Measurements from ENCODE around the gene CTAG1A.
"Not testable (repeated sequence)": the region's sequence is repeated elsewhere in the genome, so short reads cannot be mapped to it uniquely, and the experiment has no call there.

Gene CTAG1A

DNA sequence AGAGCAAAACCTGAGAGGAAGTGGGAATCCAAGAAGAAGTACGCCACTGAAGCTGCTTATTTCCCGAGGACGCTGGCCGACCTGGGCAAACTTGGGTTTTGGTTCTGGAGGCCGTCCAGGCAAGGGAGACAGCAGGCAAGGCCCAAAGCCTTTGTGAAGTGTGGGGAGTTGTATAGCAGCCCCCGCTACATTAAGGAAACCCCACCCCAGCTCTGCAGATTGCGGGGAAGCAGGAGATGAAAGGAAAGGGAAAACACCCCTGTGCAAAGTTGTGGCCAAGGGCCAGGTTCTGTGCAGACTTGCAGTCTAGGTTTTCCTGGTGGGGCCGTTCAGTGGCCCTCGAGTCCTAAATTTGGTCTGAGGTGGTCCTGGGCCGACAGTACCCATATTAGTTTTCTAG, 11.9 kb upstream of the CTAG1A start:
- H3K27ac ChIP-seq; H3K4me3 ChIP-seq; DNase-seq (ENCODE audit: low read depth, low spot score): not testable (repeated sequence)

DNA sequence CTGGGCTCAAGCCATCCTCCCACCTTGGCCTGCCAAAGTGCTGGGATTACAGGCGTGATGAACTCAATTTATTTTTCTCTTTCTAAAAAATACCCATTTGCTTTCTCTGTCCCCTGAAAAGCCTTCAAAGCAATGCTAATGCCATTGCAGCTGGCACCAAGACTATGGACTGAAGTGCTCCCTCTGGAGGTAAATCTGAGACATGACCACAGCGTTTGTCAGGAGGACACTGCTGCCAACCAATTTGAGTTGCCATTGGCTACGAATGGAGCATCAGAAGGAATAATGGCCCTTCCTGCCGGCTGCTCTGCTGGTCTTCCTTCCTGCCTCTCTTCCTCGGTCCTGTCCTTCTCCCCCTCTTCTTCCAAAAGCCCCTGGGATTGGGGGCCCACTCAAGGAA, 9.9 kb upstream of the CTAG1A start:
- H3K4me3 ChIP-seq; H3K9ac ChIP-seq (ENCODE audit: insufficient read length); H3K9me3 ChIP-seq (ENCODE audit: low read depth, low read length); DNase-seq (ENCODE audit: low read depth, low spot score); H3K27ac ChIP-seq; H3K36me3 ChIP-seq (ENCODE audit: insufficient read depth, low read length): not testable (repeated sequence)

More for the DNA sequence above, 11.9 kb upstream of the CTAG1A start:
- H3K36me3 ChIP-seq (ENCODE audit: insufficient read depth, low read length); H3K9me3 ChIP-seq (ENCODE audit: low read depth, low read length); H3K9ac ChIP-seq (ENCODE audit: insufficient read length): not testable (repeated sequence)

DNA sequence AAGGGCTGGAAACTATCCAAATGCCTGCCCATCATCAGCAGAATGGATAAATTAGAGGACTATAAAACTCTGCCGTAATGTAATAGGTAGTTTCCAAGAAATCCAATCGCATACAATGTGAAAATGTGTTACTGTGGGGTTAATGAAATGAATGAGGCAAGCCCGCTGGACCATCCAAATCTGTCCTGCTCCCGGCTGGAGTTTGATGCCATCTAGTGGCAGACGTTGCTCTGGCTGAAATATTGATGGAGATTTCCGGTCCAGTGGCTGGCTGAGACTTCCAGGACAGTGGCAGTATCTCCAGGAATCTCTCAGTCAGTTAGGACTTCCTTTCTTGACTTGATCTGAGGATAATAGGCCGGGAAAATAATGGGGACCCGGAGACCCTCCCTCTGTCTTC, 1.9 kb upstream of the CTAG1A start:
- not testable (repeated sequence) for H3K36me3 ChIP-seq (ENCODE audit: insufficient read depth, low read length); H3K9me3 ChIP-seq (ENCODE audit: low read depth, low read length); H3K27ac ChIP-seq; DNase-seq (ENCODE audit: low read depth, low spot score); H3K4me3 ChIP-seq; H3K9ac ChIP-seq (ENCODE audit: insufficient read length)

DNA sequence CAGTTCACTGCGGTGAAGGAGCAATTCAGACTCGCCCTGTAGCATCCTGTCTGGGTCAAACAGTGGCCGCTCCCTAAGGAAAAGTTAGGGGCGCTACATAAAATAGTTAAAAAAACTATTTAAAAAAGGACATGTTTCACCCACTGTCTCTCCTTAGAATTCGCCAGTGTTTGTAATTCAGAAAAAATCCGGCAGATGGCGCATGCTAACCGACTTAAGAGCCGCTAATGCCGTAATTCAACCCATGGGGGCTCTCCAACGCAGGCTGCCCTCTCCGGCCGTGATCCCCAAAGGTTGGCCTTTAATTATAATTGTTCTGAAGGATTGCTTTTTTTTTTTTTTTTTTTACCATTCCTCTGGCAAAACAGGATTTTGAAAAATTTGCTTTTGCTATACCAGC, 5.5 kb downstream of the CTAG1A start:
- H3K27ac ChIP-seq; H3K36me3 ChIP-seq (ENCODE audit: insufficient read depth, low read length); H3K4me3 ChIP-seq; DNase-seq (ENCODE audit: low read depth, low spot score); H3K9ac ChIP-seq (ENCODE audit: insufficient read length); H3K9me3 ChIP-seq (ENCODE audit: low read depth, low read length): not testable (repeated sequence)

DNA sequence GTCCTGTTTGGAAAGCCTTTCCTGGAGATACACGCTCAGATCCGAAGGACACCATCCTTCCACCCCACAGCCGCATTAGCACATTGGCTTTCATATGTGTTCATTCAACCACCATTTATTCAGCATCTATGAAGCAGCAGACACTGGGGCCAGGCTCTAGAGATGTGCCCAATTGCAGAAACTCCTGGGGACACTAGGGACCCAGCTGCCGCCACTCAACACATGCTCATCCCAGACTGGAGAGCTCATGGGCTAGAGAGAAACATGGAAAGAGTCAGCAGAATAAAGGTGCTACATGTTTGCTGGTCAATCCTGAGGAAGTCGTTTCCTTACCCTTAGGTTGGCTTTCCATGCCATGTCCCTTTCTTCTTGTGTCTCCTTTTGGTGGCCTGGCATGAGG, 7.6 kb downstream of the CTAG1A start:
- no peak overlapping the region for H3K9ac ChIP-seq (ENCODE audit: insufficient read length)
- DNase-seq (ENCODE audit: low read depth, low spot score), result no peak
- no peak overlapping the region for H3K27ac ChIP-seq
- TF ChIP-seq FOXP2 (optimal IDR thresholded peaks at IDR 0.05; ENCODE audit: control extremely low read depth, extremely low read length, insufficient read depth), result no peak
- no peak for TF ChIP-seq POLR2AphosphoS5 (IDR thresholded peaks at IDR 0.05; ENCODE audit: borderline replicate concordance, low read depth, low read length)
- TF ChIP-seq EZH2 (IDR thresholded peaks at IDR 0.05), result no peak
- no peaks in the 10 kb centered on the region for H3K9me3 ChIP-seq (ENCODE audit: low read depth, low read length)
- H3K4me3 ChIP-seq, result no peak overlapping the region
- H3K36me3 ChIP-seq (ENCODE audit: insufficient read depth, low read length), result no peaks in the 10 kb centered on the region

DNA sequence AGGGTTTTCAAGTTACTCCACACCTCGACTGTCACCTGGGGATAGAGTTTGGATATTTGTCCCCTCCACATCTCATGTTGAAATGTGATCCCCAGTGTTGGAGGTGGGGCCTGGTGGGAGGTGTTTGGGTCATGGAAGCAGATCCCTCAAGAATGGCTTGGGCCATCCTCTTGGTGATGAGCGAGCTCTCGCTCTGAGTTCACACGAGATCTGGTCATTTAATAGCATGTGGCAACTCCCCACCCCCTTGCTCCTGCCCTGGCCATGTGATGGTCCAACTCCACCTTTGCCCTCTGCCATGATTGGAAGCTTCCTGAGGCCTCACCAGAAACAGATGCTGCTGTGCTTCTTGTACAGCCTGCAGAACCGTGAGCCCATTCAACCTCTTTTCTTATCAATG, 8.3 kb downstream of the CTAG1A start:
- no peak for DNase-seq (ENCODE audit: low read depth, low spot score)
- TF ChIP-seq EZH2 (IDR thresholded peaks at IDR 0.05) (no peak), POLR2AphosphoS5 (IDR thresholded peaks at IDR 0.05; ENCODE audit: borderline replicate concordance, low read depth, low read length) (no peak), FOXP2 (optimal IDR thresholded peaks at IDR 0.05; ENCODE audit: control extremely low read depth, extremely low read length, insufficient read depth) (no peak)
- Histone ChIP-seq H3K27ac (no peak overlapping the region), H3K9ac (ENCODE audit: insufficient read length) (no peak overlapping the region), H3K9me3 (ENCODE audit: low read depth, low read length) (no peaks in the 10 kb centered on the region), H3K36me3 (ENCODE audit: insufficient read depth, low read length) (no peaks in the 10 kb centered on the region), H3K4me3 (no peak overlapping the region)

DNA sequence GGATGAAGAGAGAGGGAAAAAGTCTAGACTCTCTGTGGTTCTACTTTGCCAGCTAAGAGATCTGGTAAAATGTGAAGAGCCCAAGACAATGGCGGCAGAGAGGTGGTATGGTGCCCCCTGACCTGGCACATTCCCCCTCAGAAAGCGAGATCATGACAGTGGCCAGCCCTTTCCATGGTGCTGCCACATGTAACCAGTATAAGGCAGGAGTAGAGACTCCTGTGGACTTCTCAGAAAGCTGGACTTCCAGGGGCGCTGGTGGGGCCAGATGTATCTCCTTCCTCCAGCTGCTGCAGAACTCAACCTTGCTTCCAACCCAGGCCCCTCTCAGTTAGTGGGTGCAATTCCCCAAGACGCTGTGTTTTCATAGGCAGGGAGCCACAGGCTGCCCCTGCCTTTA, 9.6 kb downstream of the CTAG1A start:
- Histone ChIP-seq H3K4me3 (no peak overlapping the region), H3K9me3 (ENCODE audit: low read depth, low read length) (no peaks in the 10 kb centered on the region), H3K9ac (ENCODE audit: insufficient read length) (no peak overlapping the region), H3K27ac (no peak overlapping the region), H3K36me3 (ENCODE audit: insufficient read depth, low read length) (no peaks in the 10 kb centered on the region)
- no peak for DNase-seq (ENCODE audit: low read depth, low spot score)
- TF ChIP-seq POLR2AphosphoS5 (IDR thresholded peaks at IDR 0.05; ENCODE audit: borderline replicate concordance, low read depth, low read length), result no peak
- no peak for TF ChIP-seq EZH2 (IDR thresholded peaks at IDR 0.05)
- TF ChIP-seq FOXP2 (optimal IDR thresholded peaks at IDR 0.05; ENCODE audit: control extremely low read depth, extremely low read length, insufficient read depth), result no peak

DNA sequence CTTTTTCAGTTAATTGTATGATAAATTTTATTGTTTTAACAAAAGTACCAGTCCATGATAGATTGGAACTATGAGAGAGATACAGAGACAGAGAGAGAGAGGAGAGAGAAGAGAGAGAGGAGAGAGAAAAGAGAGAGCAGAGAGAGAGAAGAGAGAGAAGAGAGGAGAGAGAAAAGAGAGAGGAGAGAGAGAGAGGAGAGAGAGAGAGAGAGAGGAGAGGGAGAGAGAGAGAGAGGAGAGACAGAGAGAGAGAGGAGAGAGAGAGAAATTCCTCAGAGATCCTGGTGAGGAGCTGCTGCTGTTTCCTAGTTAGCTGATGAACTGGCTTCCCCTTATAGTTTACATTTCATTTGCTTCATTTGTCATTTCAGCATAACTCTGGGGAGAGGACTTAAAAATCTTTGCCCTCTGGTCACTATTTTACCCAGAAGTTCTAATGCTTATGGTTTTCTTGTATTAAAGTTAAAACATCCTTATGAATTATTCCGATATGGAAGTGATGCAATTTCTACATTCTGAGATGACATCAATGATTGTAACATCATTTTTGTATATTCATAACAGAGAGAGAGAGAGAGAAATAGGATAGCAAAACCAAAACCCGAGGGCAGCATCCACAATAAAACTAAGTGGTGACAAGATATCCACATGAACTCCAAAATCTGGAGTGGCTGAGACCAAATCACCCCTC, 10.8 kb downstream of the CTAG1A start:
- Histone ChIP-seq H3K27ac (peak overlapping the region; percentile 89), H3K9ac (ENCODE audit: insufficient read length) (peak overlapping the region; percentile 55), H3K9me3 (ENCODE audit: low read depth, low read length) (no peaks in the 10 kb centered on the region), H3K36me3 (ENCODE audit: insufficient read depth, low read length) (no peaks in the 10 kb centered on the region), H3K4me3 (peak overlapping the region; percentile 58)
- no peak for DNase-seq (ENCODE audit: low read depth, low spot score)
- TF ChIP-seq POLR2AphosphoS5 (IDR thresholded peaks at IDR 0.05; ENCODE audit: borderline replicate concordance, low read depth, low read length) (no peak), FOXP2 (optimal IDR thresholded peaks at IDR 0.05; ENCODE audit: control extremely low read depth, extremely low read length, insufficient read depth) (no peak), EZH2 (IDR thresholded peaks at IDR 0.05) (no peak)

DNA sequence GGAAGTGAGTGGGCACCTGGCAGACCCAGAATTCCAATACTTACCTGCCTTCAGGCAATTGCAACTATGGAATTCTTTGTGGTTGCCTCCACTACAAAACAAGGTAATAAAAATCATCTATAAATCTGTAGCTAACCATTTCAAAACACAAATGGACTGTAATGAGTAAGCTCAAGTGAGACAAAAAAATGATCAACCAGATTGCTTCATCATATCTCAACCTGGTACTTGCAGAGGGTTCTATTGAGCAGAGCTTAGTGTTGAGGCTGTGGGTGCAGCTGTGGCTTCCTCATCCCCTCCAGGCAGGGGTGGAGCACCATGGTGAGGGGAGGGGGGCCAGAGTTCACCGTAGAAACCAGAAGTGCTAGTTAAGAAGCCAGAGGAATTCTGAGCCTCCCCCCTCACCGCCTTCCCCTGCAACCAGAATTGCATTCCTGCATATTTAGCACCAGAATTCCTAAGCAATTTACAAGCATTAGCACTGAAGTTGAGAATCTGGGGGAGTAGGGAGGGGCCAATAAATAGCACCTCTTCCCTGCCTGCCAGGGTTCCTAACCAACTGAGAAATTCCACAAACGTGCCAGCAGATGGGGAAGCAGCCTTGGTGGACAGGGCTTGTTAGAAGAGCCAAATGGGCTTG, 11.5 kb downstream of the CTAG1A start:
- Histone ChIP-seq H3K9ac (ENCODE audit: insufficient read length) (no peak overlapping the region), H3K4me3 (peak overlapping the region; percentile 58), H3K27ac (peak overlapping the region; percentile 92), H3K36me3 (ENCODE audit: insufficient read depth, low read length) (no peaks in the 10 kb centered on the region), H3K9me3 (ENCODE audit: low read depth, low read length) (no peaks in the 10 kb centered on the region)
- peak; percentile 90 for DNase-seq (ENCODE audit: low read depth, low spot score)
- TF ChIP-seq EZH2 (IDR thresholded peaks at IDR 0.05), result no peak
- TF ChIP-seq FOXP2 (optimal IDR thresholded peaks at IDR 0.05; ENCODE audit: control extremely low read depth, extremely low read length, insufficient read depth), result peak; percentile 72

Measured in SK-N-MC (cell line).